Measurements from ENCODE around the gene HPSE2.

HPSE2 gene

GRCh38 chr10:98666276-98666675 is 569.4 kb downstream of the HPSE2 start:
- DNase-seq: no peak

GRCh38 chr10:98664329-98665042 is 571.2 kb downstream of the HPSE2 start:
- DNase-seq: no peak

- no peak for DNase-seq
These were observed 575.7 kb downstream of the HPSE2 start for GRCh38 chr10:98659951-98660350.

GRCh38 chr10:98655492-98655891 is 580.2 kb downstream of the HPSE2 start:
- DNase-seq: no peak

- no peak for DNase-seq
These were observed 586.5 kb downstream of the HPSE2 start for GRCh38 chr10:98649170-98649569.

- no peak for DNase-seq
These were observed 588.4 kb downstream of the HPSE2 start for GRCh38 chr10:98646998-98647917.

- no peak for DNase-seq
These were observed 591.2 kb downstream of the HPSE2 start for GRCh38 chr10:98644466-98644865.

GRCh38 chr10:98642281-98642680 is 593.4 kb downstream of the HPSE2 start:
- no peak for DNase-seq

- DNase-seq: no peak
These were observed 596.7 kb downstream of the HPSE2 start for GRCh38 chr10:98638920-98639319.

GRCh38 chr10:98636921-98637329 is 598.7 kb downstream of the HPSE2 start:
- DNase-seq: no peak

- DNase-seq: no peak
These were observed 603.0 kb downstream of the HPSE2 start for GRCh38 chr10:98632456-98633150.

- no peak for DNase-seq
These were observed 607.4 kb downstream of the HPSE2 start for GRCh38 chr10:98628206-98628605.

- DNase-seq: no peak
These were observed 607.9 kb downstream of the HPSE2 start for GRCh38 chr10:98627711-98628110.

- DNase-seq: no peak
These were observed 610.7 kb downstream of the HPSE2 start for GRCh38 chr10:98624963-98625362.

GRCh38 chr10:98623176-98623575 is 612.5 kb downstream of the HPSE2 start:
- no peak for DNase-seq

- DNase-seq: no peak
These were observed 614.0 kb downstream of the HPSE2 start for GRCh38 chr10:98621630-98622029.

- DNase-seq: no peak
These were observed 615.1 kb downstream of the HPSE2 start for GRCh38 chr10:98620503-98620902.

- no peak for DNase-seq
These were observed 616.2 kb downstream of the HPSE2 start for GRCh38 chr10:98619446-98619845.

GRCh38 chr10:98617906-98618520 is 617.6 kb downstream of the HPSE2 start:
- DNase-seq: no peak

GRCh38 chr10:98613446-98613845 is 622.2 kb downstream of the HPSE2 start:
- no peak for DNase-seq

- no peak for DNase-seq
These were observed 624.2 kb downstream of the HPSE2 start for GRCh38 chr10:98611436-98611835.

- DNase-seq: no peak
These were observed 624.8 kb downstream of the HPSE2 start for GRCh38 chr10:98610836-98611235.

- no peak for DNase-seq
These were observed 625.4 kb downstream of the HPSE2 start for GRCh38 chr10:98610301-98610700.
